Tibial nerve (tissue), 4 donors: Measurements from ENCODE around the gene ANXA7.

Experiments
- EP300 ChIP-seq, 2 donors: sonication (generic); formaldehyde crosslinking; IDR thresholded peaks; one replicate each; pipeline ENCODE4 v1.6.1; 2017; ENCODE audit warnings: antibody characterized with exemption in 2 of 2, mild to moderate bottlenecking in 1 of 2
- POLR2A ChIP-seq, 2 donors: fragments of 450-650 bp; IDR thresholded peaks; one replicate each; pipeline ENCODE4 v1.6.1; 2017; ENCODE audit warnings: antibody characterized with exemption in 2 of 2, mild to moderate bottlenecking in 2 of 2, moderate library complexity in 2 of 2
- TF ChIP-seq, protein P1 (sequence below), 5 experiments: fragments of 200-600 bp in 3 of 5; fragments of 450-650 bp in 2 of 5; sonication (generic) in 3 of 5; IDR thresholded peaks; one replicate each; pipeline ENCODE4 v1.5.1; 2016 to 2019; ENCODE audit warnings: antibody characterized with exemption in 5 of 5, mild to moderate bottlenecking in 3 of 5, moderate library complexity in 2 of 5

DNA sequence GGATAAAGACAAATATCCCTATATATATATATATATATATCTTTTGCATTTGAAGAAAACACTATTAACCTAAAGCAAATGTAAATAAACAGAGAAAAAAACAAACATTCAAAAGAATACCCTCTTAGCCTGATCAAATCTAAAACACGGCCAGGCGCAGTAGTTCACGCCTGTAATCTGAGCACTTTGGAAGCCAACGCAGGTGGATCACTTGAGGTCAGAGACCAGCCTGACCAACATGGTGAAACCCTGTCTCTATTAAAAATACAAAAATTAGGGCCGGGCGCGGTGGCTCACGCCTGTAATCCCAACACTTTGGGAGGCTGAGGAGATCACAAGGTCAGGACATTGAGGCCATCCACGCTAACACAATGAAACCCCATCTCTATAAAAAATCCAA lies 9.2 kb downstream of the ANXA7 start:
- TF ChIP-seq, protein P1, sequence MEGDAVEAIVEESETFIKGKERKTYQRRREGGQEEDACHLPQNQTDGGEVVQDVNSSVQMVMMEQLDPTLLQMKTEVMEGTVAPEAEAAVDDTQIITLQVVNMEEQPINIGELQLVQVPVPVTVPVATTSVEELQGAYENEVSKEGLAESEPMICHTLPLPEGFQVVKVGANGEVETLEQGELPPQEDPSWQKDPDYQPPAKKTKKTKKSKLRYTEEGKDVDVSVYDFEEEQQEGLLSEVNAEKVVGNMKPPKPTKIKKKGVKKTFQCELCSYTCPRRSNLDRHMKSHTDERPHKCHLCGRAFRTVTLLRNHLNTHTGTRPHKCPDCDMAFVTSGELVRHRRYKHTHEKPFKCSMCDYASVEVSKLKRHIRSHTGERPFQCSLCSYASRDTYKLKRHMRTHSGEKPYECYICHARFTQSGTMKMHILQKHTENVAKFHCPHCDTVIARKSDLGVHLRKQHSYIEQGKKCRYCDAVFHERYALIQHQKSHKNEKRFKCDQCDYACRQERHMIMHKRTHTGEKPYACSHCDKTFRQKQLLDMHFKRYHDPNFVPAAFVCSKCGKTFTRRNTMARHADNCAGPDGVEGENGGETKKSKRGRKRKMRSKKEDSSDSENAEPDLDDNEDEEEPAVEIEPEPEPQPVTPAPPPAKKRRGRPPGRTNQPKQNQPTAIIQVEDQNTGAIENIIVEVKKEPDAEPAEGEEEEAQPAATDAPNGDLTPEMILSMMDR (IDR thresholded peaks at IDR 0.05): no peak
- TF ChIP-seq EP300 (IDR thresholded peaks at IDR 0.05) (no peak), POLR2A (IDR thresholded peaks at IDR 0.05) (no peak)
